Cortex of kidney (tissue), 1 donor: ENCODE data around the gene TERB2.
A peak's percentile ranks its signal among the peaks of the same experiment; 100 is the strongest.
"Not testable (repeated sequence)": the region's sequence is repeated elsewhere in the genome, so short reads cannot be mapped to it uniquely, and the experiment has no call there.

Experiments
- DNase-seq: peaks from one replicate; lab custom pipeline; 2025; lab: John Stamatoyannopoulos, UW

Gene TERB2

GRCh38 chr15:45003731-45004410 is 47.4 kb downstream of the TERB2 start:
- DNase-seq, result not testable (repeated sequence)

GRCh38 chr15:45004590-45005175 is 48.2 kb downstream of the TERB2 start:
- not testable (repeated sequence) for DNase-seq

GRCh38 chr15:45009046-45009445 is 52.6 kb downstream of the TERB2 start:
- DNase-seq, result no peak

- DNase-seq, result not testable (repeated sequence)
Observed at GRCh38 chr15:45015114-45015513, 58.6 kb downstream of the TERB2 start.

GRCh38 chr15:45020222-45020900 is 63.9 kb downstream of the TERB2 start:
- DNase-seq, result not testable (repeated sequence)

GRCh38 chr15:45020901-45021259 is 64.4 kb downstream of the TERB2 start:
- DNase-seq, result not testable (repeated sequence)

- DNase-seq, result no peak
Observed at GRCh38 chr15:45021348-45021747, 64.9 kb downstream of the TERB2 start.

- DNase-seq, result peak; percentile 46
Observed at GRCh38 chr15:45022871-45023658, 66.6 kb downstream of the TERB2 start, which contains the start of gene SORD. Gene SORD, plus strand, starts transcription at chr15:45023195. Its CDS starts 89 bp downstream, at chr15:45023284.

- DNase-seq, result no peak
Observed at GRCh38 chr15:45023659-45024225, 67.3 kb downstream of the TERB2 start.

- not testable (repeated sequence) for DNase-seq
Observed at GRCh38 chr15:45024649-45025048, 68.2 kb downstream of the TERB2 start.

GRCh38 chr15:45025627-45026026 is 69.1 kb downstream of the TERB2 start:
- not testable (repeated sequence) for DNase-seq

- no peak for DNase-seq
Observed at GRCh38 chr15:45026651-45027190, 70.2 kb downstream of the TERB2 start.

- DNase-seq, result no peak
Observed at GRCh38 chr15:45027220-45027619, 70.7 kb downstream of the TERB2 start.
